ENCODE data around the gene TMEM141.
"Not testable (repeated sequence)": the region's sequence is repeated elsewhere in the genome, so short reads cannot be mapped to it uniquely, and the experiment has no call there.

TMEM141 gene

DNA sequence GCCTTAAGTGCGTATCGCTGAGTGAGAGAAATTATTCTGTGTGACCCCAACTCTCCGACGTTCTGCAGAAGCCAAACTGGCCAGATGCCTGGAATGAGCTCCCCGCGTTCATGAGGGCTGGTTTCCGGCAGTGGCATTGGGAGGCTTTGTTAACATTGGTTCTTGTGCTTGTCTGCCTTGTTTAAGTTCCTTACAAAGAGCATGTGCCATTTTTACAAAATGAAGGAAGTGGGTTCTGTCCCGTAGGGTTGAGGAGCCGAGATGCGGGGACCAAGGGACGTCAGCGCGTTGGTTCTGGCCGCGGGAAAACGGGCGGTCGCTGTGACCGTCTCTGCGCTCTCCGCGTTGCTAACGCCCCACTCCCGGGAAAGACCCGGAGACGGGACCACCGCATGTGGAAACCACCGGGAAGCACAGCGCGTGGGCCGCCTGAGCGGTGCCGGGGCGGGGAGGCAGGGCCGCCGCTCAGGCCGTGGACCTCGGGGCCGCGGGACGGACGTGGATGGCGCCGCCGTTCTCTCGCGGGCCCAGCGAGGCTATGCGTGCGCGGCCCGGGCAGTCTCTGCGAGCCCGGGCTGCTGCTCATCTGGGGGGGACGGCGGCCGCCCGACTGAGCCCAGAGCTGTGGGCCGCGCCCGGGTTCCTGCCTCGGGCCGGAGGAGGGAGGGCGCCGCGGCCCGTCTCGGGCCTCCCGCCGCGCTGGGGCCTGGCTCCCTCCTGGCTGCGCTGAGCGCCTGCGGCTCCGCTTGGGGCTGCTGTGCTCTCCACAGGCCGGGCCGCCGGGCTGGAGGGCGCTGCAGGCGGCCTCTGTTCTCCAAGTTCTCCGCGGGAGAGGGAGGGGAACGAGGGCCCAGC is 30.1 kb downstream of the TMEM141 start:
- no peak for DNase-seq

DNA sequence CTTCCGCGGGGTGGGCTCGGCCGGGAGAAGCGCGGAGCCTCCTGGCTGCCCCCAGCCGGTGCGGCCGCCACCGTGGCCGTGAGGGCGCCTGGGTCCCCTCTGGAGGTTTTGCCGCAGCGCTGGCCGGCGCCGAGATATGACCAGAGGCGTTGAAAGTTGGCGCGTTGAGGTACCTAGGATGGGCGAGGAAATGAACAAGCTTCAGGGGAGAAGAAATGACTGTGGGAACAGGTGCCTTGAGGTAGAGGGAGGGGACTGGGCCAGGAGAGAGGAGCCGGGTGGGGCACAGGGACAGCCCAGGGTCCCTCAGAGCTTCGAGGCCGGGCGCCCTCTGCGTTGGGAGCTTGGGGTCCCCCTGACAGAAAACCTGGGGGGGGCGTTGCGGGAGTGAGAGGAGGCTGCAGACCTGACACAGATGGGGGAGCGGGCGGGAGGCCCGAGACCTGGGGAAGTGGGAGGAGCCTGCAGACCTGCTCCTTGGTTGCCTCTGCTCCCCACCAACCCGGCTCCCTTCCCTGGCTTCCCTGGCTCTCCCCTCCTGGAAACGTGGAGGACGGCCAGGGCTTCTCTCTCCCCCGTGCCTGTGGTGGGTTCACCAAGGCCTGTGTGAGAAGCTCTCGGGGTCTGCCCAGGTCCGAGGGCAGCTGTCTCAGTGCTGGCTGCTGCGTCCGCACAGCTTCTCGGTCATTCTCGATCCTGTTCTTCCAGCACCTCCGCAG is 30.8 kb downstream of the TMEM141 start:
- no peak for DNase-seq

GRCh38 chr9:136823136-136824046 is 32.2 kb downstream of the TMEM141 start:
- no peak for DNase-seq

DNA sequence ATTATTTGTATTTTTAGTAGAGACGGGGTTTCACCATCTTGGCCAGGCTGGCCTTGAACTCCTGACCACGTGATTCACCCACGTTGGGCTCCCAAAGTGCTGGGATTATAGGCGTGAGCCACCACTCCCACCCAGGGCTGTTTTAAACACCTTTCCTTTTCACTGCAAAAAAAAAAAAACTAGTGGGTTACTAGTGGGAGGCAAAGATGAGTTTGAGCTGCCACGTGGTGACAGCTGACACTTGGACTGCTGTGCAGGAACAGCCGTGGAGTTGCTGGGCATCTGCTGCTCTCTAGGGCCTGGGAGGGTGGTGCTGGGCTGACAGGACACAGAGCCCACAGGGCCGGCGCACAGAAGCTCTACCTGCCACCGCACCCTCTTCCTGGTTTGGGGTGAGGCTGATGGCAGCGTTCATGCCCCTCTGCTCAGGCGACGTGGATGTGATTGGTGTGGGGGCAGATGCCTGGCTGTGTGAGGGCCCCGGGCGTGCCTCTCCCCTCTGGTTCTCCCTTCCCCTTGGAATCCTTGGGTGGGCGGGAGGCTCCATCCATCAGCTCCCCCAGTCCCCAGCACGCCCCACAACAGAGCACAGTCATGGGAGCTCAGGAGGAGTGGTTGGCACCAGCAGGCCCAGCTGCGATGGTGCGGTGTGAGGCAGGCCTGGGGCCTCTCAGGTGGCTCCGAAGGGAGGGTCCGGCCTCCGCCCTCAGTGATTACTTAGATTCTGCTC is 33.5 kb downstream of the TMEM141 start:
- no peak for DNase-seq

- no peak for DNase-seq
Measured at GRCh38 chr9:136825295-136826187, 34.4 kb downstream of the TMEM141 start.

- no peak for DNase-seq
Measured at GRCh38 chr9:136826188-136826541, 35.0 kb downstream of the TMEM141 start.

DNA sequence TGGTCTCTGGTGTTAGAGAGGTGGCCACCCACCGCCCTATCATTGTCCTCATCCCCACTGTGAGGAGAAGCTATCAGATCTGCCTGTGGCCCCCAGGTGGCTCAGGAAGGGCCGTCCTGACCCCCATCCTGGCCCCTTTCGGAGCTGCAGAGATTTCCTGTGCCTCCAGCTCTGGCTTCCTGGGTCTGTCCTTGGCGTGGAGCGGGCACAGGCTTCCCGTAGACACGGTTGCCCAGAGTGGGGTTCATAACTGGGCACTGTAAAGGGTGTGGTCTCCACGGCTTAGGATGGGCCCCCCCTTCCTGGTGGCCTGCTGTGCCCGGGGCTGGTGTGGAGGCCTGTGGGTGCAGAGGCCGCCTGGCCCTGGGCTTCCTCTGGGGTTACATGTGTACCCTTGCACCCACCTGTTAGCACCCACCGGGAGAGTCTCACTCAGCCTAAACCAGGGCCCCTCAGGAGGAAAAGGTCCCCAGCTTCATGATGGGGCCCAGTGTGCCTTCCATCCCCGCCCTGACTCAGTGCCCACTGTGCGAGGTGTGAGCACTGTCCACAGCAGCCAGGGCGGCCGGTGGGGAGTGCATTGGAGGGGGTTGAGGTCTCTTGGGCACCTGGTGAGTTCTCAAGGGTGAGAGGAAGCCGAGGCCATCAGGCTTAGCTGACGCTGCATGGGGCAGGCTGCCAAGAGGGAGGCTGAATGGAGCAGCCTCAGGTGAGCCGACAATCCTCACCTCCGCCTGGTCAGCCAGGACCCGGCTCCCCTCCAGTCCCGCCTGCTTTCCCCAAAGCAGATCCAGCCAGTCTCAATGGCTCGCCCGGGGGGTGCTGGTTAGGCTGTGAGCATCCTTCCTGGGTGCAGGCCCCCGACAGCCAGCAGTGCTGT is 35.8 kb downstream of the TMEM141 start:
- DNase-seq: no peak

DNA sequence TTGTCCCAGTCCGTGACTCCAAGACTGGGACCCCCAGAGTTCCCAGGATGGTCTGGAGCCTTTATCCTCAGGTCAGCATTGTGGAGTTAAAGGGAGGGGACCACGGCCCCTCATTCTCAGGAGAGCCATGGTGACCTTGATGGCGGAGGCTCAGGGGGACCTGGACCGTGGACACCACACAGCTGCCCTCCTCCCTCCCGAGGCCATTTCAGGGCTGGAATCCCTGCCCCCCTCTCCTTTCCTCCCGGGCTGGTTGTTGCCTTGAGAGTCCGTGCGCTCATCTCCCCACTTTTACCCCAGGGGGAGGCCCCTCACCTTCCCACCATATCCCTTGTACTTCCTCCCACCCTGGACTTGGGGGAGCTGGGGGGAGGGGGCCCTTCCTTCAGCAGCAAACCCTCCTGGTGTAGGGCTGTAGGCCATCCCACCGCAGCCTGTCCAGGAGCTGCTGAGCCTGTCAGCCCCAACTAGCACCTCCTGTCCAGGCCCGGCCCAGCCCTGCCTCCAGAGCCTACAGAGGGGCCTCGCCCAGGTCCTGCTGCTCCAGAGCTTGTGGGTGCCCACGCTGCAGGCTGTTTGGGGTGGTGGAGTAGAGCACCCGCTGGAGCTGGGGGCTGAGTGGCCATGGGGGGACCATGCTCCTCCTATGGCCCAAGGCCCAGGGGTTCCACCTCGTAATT is 36.8 kb downstream of the TMEM141 start:
- no peak for DNase-seq

DNA sequence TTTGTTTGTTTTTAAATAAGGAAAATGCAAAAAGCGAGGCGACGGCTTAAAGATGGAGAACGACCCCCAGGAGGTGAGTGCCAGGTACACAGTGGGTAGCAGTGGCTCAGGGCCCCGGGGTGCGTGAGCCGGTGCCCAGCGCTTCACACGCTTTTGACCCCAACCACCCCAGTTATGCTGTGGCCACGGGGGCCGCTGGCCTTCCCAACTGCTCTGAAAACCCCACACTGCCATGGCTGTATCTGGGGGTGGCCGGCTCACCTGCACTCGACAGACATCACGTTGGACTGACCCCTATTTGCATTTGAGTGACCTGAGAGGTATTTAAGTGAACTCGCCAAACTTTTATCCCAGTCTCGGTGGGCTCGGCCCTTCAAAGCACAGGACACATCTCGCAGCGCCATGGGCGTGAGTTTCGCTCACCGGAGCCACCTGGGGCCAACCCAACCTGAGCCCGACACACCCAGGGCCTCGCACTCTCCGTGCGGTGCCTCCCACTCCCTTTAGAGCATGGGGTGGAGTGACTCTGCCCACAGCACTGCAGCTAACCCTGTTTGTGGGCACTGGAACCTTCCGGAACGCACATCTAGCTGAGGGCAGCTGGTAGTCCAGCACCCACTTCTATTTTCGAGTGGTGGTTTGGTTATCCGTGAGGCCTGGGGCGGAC is 37.5 kb downstream of the TMEM141 start:
- DNase-seq: no peak

DNA sequence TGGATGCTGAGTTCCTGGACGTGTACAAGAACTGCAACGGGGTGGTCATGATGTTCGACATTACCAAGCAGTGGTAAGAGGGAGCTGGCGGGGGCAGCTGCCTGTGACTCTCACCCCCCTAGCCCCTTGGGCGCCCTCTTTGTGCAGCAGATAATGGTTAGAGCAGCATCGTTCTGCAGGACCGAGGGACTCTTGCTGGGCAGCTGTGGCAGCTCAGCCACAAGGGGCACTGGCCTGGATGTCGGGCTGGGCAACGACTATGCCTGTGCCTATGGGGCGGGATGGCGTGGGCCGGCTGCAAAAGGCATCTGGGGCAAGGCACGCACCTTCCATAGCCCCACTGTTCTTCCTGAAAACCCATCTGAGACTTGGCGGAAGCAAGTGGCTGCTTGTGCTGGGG is 38.3 kb downstream of the TMEM141 start:
- no peak for DNase-seq

DNA sequence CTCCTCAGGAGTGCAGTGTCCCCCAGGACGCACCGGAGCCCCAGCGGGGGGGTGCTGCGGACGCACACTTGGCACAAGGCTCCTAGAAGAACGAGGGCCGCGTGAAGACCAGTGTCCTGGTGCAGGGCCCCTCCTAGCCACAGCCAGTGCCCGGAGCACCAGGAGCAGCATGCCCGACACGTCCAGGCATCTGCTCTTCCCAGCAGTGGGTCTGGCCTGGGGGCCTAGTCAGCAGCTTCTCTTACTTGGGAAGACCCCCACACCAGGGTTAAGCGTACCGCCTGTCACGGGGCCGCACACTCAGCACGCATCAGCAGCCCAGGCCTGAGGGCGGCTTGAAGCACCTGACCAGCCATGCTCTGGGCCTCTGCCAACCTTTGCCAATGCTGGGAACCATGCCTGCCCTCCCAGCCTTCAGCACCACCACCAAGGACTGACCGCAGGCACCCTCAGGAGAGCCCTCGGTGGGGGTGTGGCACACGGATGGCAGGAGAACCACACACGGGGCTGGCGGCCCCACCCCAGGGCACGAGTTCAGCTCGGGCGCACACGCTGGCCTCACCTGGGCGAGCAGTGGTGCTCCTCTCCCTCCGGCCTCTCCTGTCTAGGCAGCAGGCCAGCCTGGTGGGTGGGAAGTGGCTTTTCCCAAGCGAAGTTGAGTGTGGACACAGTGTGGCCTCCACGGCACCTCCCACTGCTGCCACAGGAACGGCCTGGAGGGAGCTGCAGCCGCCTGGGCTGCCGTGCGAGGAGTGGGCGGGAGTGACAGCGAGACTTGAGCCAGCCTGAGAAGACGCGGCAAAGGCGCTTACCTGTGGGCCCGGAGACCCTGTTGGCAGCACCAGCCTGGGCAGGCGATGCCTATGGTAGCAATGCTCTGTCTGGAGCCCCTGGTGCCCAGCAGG is 39.1 kb downstream of the TMEM141 start:
- no peak for DNase-seq

DNA sequence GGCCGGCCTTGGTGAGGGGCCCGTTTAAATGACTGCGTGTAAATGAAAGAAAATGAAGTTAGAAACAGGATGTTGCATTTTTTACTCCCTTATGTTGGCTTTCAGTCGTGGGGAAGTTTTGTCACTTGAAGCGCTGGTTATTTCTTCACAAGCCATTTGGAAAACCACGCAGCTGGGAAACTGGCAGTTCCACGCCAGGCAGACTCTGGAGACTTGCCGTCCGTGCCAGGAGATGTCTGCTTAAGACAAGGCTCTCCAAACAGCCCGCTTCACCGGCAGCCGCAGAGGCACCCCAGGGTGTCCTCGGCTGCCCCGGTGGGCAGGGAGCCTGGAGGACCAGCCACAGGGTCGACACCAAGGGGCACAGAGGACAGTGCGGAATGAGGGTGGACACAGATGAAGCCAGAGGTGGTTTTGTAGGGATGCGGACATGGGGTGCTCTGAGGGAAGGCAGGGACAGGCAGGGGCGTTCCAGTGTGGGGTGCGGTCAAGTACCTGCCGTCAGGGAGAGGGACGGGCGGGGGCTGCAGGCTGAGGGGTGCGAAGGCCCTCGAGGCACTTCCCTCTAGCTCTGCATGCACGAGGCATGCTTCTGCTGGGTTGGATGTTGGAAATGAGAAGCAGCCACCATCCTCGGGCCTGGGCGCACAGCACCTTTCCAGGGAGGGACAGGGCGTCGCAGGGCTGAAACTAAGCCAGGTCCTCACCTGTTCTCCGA is 40.0 kb downstream of the TMEM141 start:
- no peak for DNase-seq

GRCh38 chr9:136831720-136832104 is 40.6 kb downstream of the TMEM141 start:
- DNase-seq: no peak

GRCh38 chr9:136832581-136832980 is 41.4 kb downstream of the TMEM141 start:
- DNase-seq: no peak

- DNase-seq: not testable (repeated sequence)
Measured at GRCh38 chr9:136833381-136834048, 42.4 kb downstream of the TMEM141 start.

DNA sequence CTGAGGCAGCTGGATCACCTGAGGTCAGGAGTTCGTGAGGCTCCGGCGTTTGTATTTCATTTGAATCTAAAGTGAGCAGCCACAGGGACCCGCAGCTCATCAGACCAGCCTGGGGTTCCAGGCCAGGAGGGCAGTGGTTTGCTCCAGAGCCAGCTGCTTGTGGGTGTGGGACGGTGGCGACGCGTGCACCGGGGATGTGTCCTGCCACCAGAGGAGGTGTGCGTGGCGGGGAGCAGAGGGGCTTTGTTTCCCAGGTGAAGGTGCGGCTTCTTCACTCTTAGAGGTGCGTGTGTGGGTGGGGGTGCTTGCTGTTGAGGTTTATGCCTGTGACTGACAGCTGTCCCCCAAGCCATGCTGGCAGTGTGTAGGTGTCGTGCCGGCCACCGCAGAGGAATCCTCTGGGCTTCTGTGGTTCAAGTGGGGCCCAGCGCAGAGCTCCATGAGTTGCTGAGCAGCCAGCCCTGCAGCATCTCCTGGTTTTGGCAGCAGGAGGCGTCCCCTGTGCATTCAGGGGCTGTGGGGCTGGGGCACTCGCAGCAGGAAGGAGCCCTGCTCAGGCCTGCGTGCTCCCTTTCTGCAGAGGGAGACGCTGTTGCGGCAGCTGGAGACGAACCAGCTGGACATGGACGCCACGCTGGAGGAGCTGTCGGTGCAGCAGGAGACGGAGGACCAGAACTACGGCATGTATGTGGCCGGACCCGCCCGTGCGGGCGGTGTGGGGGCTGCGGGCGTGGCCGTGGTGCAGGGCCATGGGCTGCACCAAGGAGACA is 44.2 kb downstream of the TMEM141 start:
- DNase-seq: no peak
